Fibroblast of lung (primary cell): ENCODE results near the gene OR6B1. TPM values are rescaled to one million over a fixed set of nuclear protein-coding genes. Genes with fewer than 3 reads are reported as not detected.
A peak's percentile ranks its signal among the peaks of the same experiment; 100 is the strongest.

ENCODE experiments used
- DNase-seq, 2 donors: peaks; one replicate each; pipeline versions ENCODE4 v3.0.0 to v3.0.0-alpha.2; 2010; ENCODE audit warnings: low read depth in 2 of 2
- H2AFZ ChIP-seq: 2 replicates; pipeline ENCODE4 v1.5.1; 2012; ENCODE audit warnings: low read length, control low read depth, inconsistent platforms
- H3K27ac ChIP-seq: 2 replicates; pipeline ENCODE4 v1.5.1; 2011; ENCODE audit warnings: low read length, control low read depth; ENCODE audit not compliant: insufficient read depth
- H3K27me3 ChIP-seq: 2 replicates; pipeline ENCODE4 v1.5.1; 2011; ENCODE audit warnings: mild to moderate bottlenecking, low read length; ENCODE audit not compliant: control insufficient read depth, insufficient read depth
- H3K36me3 ChIP-seq: 2 replicates; pipeline ENCODE4 v1.5.1; 2011; ENCODE audit warnings: low read length; ENCODE audit not compliant: control insufficient read depth, insufficient read depth
- H3K4me1 ChIP-seq: 2 replicates; pipeline ENCODE4 v1.5.1; 2011; ENCODE audit warnings: low read length; ENCODE audit not compliant: control insufficient read depth, insufficient read depth; ENCODE audit errors: extremely low read depth
- H3K4me2 ChIP-seq: 2 replicates; pipeline ENCODE4 v1.5.1; 2011; ENCODE audit warnings: low read length, control low read depth; ENCODE audit not compliant: insufficient read depth; ENCODE audit errors: extremely low read depth
- H3K4me3 ChIP-seq, 4 experiments: fragments of 200-600 bp in 1 of 4; sonication (generic) in 1 of 4; replicated peaks in 1 of 4; 2 replicates each; pipeline ENCODE4 v1.5.1; 2011 to 2016; ENCODE audit warnings: low read length in 4 of 4, low read depth in 3 of 4, mild to moderate bottlenecking in 3 of 4, control low read depth in 2 of 4, inconsistent platforms in 1 of 4, mixed read lengths in 1 of 4; ENCODE audit not compliant: insufficient read depth in 1 of 4; ENCODE audit errors: control extremely low read depth in 1 of 4
- H3K79me2 ChIP-seq: 2 replicates; pipeline ENCODE4 v1.5.1; 2012; ENCODE audit warnings: mild to moderate bottlenecking, low read length, inconsistent platforms; ENCODE audit not compliant: control insufficient read depth, insufficient read depth
- H3K9ac ChIP-seq: 2 replicates; pipeline ENCODE4 v1.5.1; 2011; ENCODE audit warnings: mild to moderate bottlenecking, low read length, control low read depth; ENCODE audit not compliant: insufficient read depth
- H3K9me3 ChIP-seq: 2 replicates; pipeline ENCODE4 v1.5.1; 2012; ENCODE audit warnings: low read depth, low read length; ENCODE audit not compliant: control insufficient read depth, insufficient read depth
- H4K20me1 ChIP-seq: 2 replicates; pipeline ENCODE4 v1.5.1; 2011; ENCODE audit warnings: low read length; ENCODE audit not compliant: control insufficient read depth, insufficient read depth; ENCODE audit errors: extremely low read depth
- CTCF ChIP-seq, 2 donors: IDR thresholded peaks in 1 of 2; conservative IDR thresholded peaks in 1 of 2; 1 replicate in 1 of 2; 2 replicates in 1 of 2; pipeline ENCODE4 v1.5.1; 2011 to 2012; ENCODE audit warnings: low read length in 2 of 2, control low read depth in 1 of 2, inconsistent platforms in 1 of 2, low read depth in 1 of 2, mild to moderate bottlenecking in 1 of 2
- EZH2 ChIP-seq: IDR thresholded peaks from 2 replicates; pipeline ENCODE4 v1.5.1; 2012; ENCODE audit warnings: low read length, control low read depth, mild to moderate bottlenecking; ENCODE audit errors: missing control alignments
- polyA plus RNA-seq, 2 donors: library from polyadenylated mRNA; depleted of rRNA in 1 of 2; stranded (reverse) in 1 of 2; unstranded in 1 of 2; fragments of >200 nt; gene quantifications; 2 replicates each; pipeline ENCODE4 v1.2.1, GENCODE V29; 2011 to 2012; ENCODE audit warnings: missing spikeins in 1 of 2
- total RNA-seq: library from RNA; depleted of rRNA; stranded (reverse); fragments of >200 nt; gene quantifications from 2 replicates; pipeline ENCODE4 v1.2.1, GENCODE V29; 2014

OR6B1 gene
- total and polyA plus RNA-seq, 2 donors (not counting 1 experiment from before 2014, with no cell fraction given), result not detected

GRCh38 chr7:144018065-144018464 lies 17.9 kb downstream of the OR6B1 start:
- no peaks in the 10 kb centered on the region for H3K4me1 ChIP-seq
- no peak overlapping the region for H3K9ac ChIP-seq
- no peaks in the 10 kb centered on the region for H3K27me3 ChIP-seq
- H3K36me3 ChIP-seq, result no peaks in the 10 kb centered on the region
- H3K4me2 ChIP-seq, result no peak overlapping the region
- no peak overlapping the region for H3K27ac ChIP-seq
- H3K9me3 ChIP-seq, result no peaks in the 10 kb centered on the region
- no peak for DNase-seq
- H3K4me3 ChIP-seq, result no peak overlapping the region
- TF ChIP-seq EZH2 (no peak), CTCF (conservative IDR thresholded peaks at IDR 0.05 in 1 of 2, IDR thresholded peaks at IDR 0.05 in 1 of 2; ENCODE audit: low read depth in 1 of 2, low read length in 2 of 2) (no peak)
- no peak overlapping the region for H2AFZ ChIP-seq
- H4K20me1 ChIP-seq, result no peaks in the 10 kb centered on the region
- no peaks in the 10 kb centered on the region for H3K79me2 ChIP-seq

GRCh38 chr7:144019457-144019856 lies 19.3 kb downstream of the OR6B1 start:
- H3K36me3 ChIP-seq, result no peaks in the 10 kb centered on the region
- no peak overlapping the region for H3K4me3 ChIP-seq
- TF ChIP-seq EZH2 (no peak), CTCF (conservative IDR thresholded peaks at IDR 0.05 in 1 of 2, IDR thresholded peaks at IDR 0.05 in 1 of 2; ENCODE audit: low read depth in 1 of 2, low read length in 2 of 2) (no peak)
- no peak overlapping the region for H2AFZ ChIP-seq
- H3K27ac ChIP-seq, result no peak overlapping the region
- peak; percentile 87 to 93 for DNase-seq
- H3K9me3 ChIP-seq, result no peaks in the 10 kb centered on the region
- H4K20me1 ChIP-seq, result no peaks in the 10 kb centered on the region
- H3K9ac ChIP-seq, result no peak overlapping the region
- no peaks in the 10 kb centered on the region for H3K27me3 ChIP-seq
- no peaks in the 10 kb centered on the region for H3K4me1 ChIP-seq
- H3K4me2 ChIP-seq, result no peak overlapping the region
- no peaks in the 10 kb centered on the region for H3K79me2 ChIP-seq

- H3K79me2 ChIP-seq, result no peaks in the 10 kb centered on the region
- H3K9ac ChIP-seq, result no peak overlapping the region
- H3K27me3 ChIP-seq, result no peaks in the 10 kb centered on the region
- no peaks in the 10 kb centered on the region for H3K9me3 ChIP-seq
- TF ChIP-seq CTCF (conservative IDR thresholded peaks at IDR 0.05 in 1 of 2, IDR thresholded peaks at IDR 0.05 in 1 of 2; ENCODE audit: low read depth in 1 of 2, low read length in 2 of 2) (no peak), EZH2 (no peak)
- no peak overlapping the region for H3K27ac ChIP-seq
- no peaks in the 10 kb centered on the region for H4K20me1 ChIP-seq
- H2AFZ ChIP-seq, result no peak overlapping the region
- no peak for DNase-seq
- no peaks in the 10 kb centered on the region for H3K4me1 ChIP-seq
- H3K36me3 ChIP-seq, result no peaks in the 10 kb centered on the region
- H3K4me2 ChIP-seq, result no peak overlapping the region
- no peak overlapping the region for H3K4me3 ChIP-seq
Measured at GRCh38 chr7:144020340-144020739, 20.2 kb downstream of the OR6B1 start.
